Stimulated activated memory B cell treated with anti-CD40 and anti-IgM and Interleukin-4, amounts not matched to agents 10 μg/mL and 1 μg/mL and 100 μg/mL, for 72 hours (primary cell): ENCODE data around the gene ELOVL6.
A peak's percentile ranks its signal among the peaks of the same experiment; 100 is the strongest.
"Not testable (repeated sequence)": the region's sequence is repeated elsewhere in the genome, so short reads cannot be mapped to it uniquely, and the experiment has no call there.

Source experiments
- ATAC-seq: fragments of 150-1000 bp; cut with Tn5 transposase; 2 replicates; pipeline ENCODE4 v1.10.0; 2021
- H3K27ac Mint-ChIP-seq: one replicate; pipeline ENCODE4 v1.8.0; 2022; ENCODE audit warnings: mild to moderate bottlenecking, mixed read lengths
- H3K27me3 Mint-ChIP-seq: one replicate; pipeline ENCODE4 v1.8.0; 2022; ENCODE audit warnings: mixed read lengths
- H3K36me3 Mint-ChIP-seq: one replicate; pipeline ENCODE4 v1.8.0; 2022; ENCODE audit warnings: mixed read lengths
- H3K4me1 Mint-ChIP-seq: one replicate; pipeline ENCODE4 v1.8.0; 2022; ENCODE audit warnings: mixed read lengths
- H3K4me3 Mint-ChIP-seq: one replicate; pipeline ENCODE4 v1.8.0; 2022; ENCODE audit warnings: mild to moderate bottlenecking, moderate library complexity, mixed read lengths
- H3K9me3 Mint-ChIP-seq: one replicate; pipeline ENCODE4 v1.8.0; 2022; ENCODE audit warnings: mixed read lengths

The ELOVL6 gene

GRCh38 chr4:110062166-110062565, 136.2 kb downstream of the ELOVL6 start:
- Mint-ChIP-seq H3K4me3 (no peak overlapping the region), H3K36me3 (no peaks in the 10 kb centered on the region), H3K27ac (no peak overlapping the region), H3K27me3 (no peaks in the 10 kb centered on the region), H3K4me1 (peaks cover 15% of the 10 kb centered on the region), H3K9me3 (no peaks in the 10 kb centered on the region)
- ATAC-seq: no peak

- Mint-ChIP-seq H3K4me1 (peaks cover 15% of the 10 kb centered on the region), H3K36me3 (no peaks in the 10 kb centered on the region), H3K27ac (no peak overlapping the region), H3K27me3 (no peaks in the 10 kb centered on the region), H3K9me3 (no peaks in the 10 kb centered on the region), H3K4me3 (no peak overlapping the region)
- no peak for ATAC-seq
These were observed 137.3 kb downstream of the ELOVL6 start for GRCh38 chr4:110061076-110061475.

- H3K27ac Mint-ChIP-seq: no peak overlapping the region
These were observed 138.7 kb downstream of the ELOVL6 start for GRCh38 chr4:110059556-110060191.

GRCh38 chr4:110058677-110059076, 139.7 kb downstream of the ELOVL6 start:
- no peak for ATAC-seq
- Mint-ChIP-seq H3K27me3 (no peaks in the 10 kb centered on the region), H3K9me3 (no peaks in the 10 kb centered on the region), H3K36me3 (no peaks in the 10 kb centered on the region), H3K27ac (no peak overlapping the region), H3K4me1 (peaks cover 15% of the 10 kb centered on the region), H3K4me3 (no peak overlapping the region)

More at GRCh38 chr4:110059556-110060191, 138.7 kb downstream of the ELOVL6 start:
- H3K4me1 Mint-ChIP-seq: peaks cover 15% of the 10 kb centered on the region
- no peaks in the 10 kb centered on the region for H3K36me3 Mint-ChIP-seq
- no peaks in the 10 kb centered on the region for H3K27me3 Mint-ChIP-seq
- peak; percentile 49 for ATAC-seq
- no peak overlapping the region for H3K4me3 Mint-ChIP-seq
- no peaks in the 10 kb centered on the region for H3K9me3 Mint-ChIP-seq

GRCh38 chr4:110055158-110055768, 143.2 kb downstream of the ELOVL6 start:
- Mint-ChIP-seq H3K4me3 (no peak overlapping the region), H3K27me3 (no peaks in the 10 kb centered on the region), H3K27ac (no peak overlapping the region), H3K36me3 (no peaks in the 10 kb centered on the region), H3K9me3 (no peaks in the 10 kb centered on the region), H3K4me1 (peaks cover 13% of the 10 kb centered on the region)
- ATAC-seq: no peak

GRCh38 chr4:110049951-110050925, 148.2 kb downstream of the ELOVL6 start:
- Mint-ChIP-seq H3K36me3 (no peaks in the 10 kb centered on the region), H3K27me3 (peaks cover under 1% of the 10 kb centered on the region), H3K4me1 (no peaks in the 10 kb centered on the region), H3K4me3 (no peak overlapping the region), H3K27ac (no peak overlapping the region), H3K9me3 (no peaks in the 10 kb centered on the region)
- ATAC-seq: no peak

GRCh38 chr4:110046588-110047049, 151.8 kb downstream of the ELOVL6 start:
- no peak overlapping the region for H3K4me3 Mint-ChIP-seq

GRCh38 chr4:110042545-110043517, 155.6 kb downstream of the ELOVL6 start:
- Mint-ChIP-seq H3K36me3 (no peaks in the 10 kb centered on the region), H3K4me3 (no peak overlapping the region), H3K4me1 (no peaks in the 10 kb centered on the region), H3K27ac (no peak overlapping the region), H3K9me3 (no peaks in the 10 kb centered on the region), H3K27me3 (peaks cover 27% of the 10 kb centered on the region)
- no peak for ATAC-seq

More at GRCh38 chr4:110046588-110047049, 151.8 kb downstream of the ELOVL6 start:
- Mint-ChIP-seq H3K9me3 (no peaks in the 10 kb centered on the region), H3K4me1 (no peaks in the 10 kb centered on the region), H3K27me3 (peaks cover 20% of the 10 kb centered on the region), H3K27ac (no peak overlapping the region), H3K36me3 (no peaks in the 10 kb centered on the region)
- no peak for ATAC-seq

- Mint-ChIP-seq H3K36me3 (no peaks in the 10 kb centered on the region), H3K9me3 (no peaks in the 10 kb centered on the region), H3K27me3 (peaks cover 36% of the 10 kb centered on the region), H3K27ac (no peak overlapping the region), H3K4me3 (no peak overlapping the region), H3K4me1 (no peaks in the 10 kb centered on the region)
- no peak for ATAC-seq
These were observed 156.7 kb downstream of the ELOVL6 start for GRCh38 chr4:110041735-110042134.

GRCh38 chr4:110039164-110039563, 159.3 kb downstream of the ELOVL6 start:
- H3K36me3 Mint-ChIP-seq, H3K27ac Mint-ChIP-seq, H3K4me3 Mint-ChIP-seq, H3K9me3 Mint-ChIP-seq, H3K4me1 Mint-ChIP-seq, ATAC-seq: not testable (repeated sequence)
- peaks cover 49% of the 10 kb centered on the region for H3K27me3 Mint-ChIP-seq

GRCh38 chr4:110034026-110034393, 164.4 kb downstream of the ELOVL6 start:
- Mint-ChIP-seq H3K36me3 (no peaks in the 10 kb centered on the region), H3K4me3 (no peak overlapping the region), H3K4me1 (peaks cover 8% of the 10 kb centered on the region), H3K27me3 (peaks cover 77% of the 10 kb centered on the region), H3K9me3 (peaks cover 6% of the 10 kb centered on the region), H3K27ac (no peak overlapping the region)
- ATAC-seq: peak; percentile 75

- ATAC-seq: no peak
- no peak overlapping the region for H3K4me3 Mint-ChIP-seq
- no peaks in the 10 kb centered on the region for H3K36me3 Mint-ChIP-seq
- peaks cover 80% of the 10 kb centered on the region for H3K27me3 Mint-ChIP-seq
- H3K9me3 Mint-ChIP-seq: peaks cover 6% of the 10 kb centered on the region
- peaks cover 8% of the 10 kb centered on the region for H3K4me1 Mint-ChIP-seq
- H3K27ac Mint-ChIP-seq: no peak overlapping the region
These were observed 164.9 kb downstream of the ELOVL6 start for GRCh38 chr4:110033355-110034025.

- H3K27ac Mint-ChIP-seq: no peak overlapping the region
- no peaks in the 10 kb centered on the region for H3K36me3 Mint-ChIP-seq
- peaks cover 79% of the 10 kb centered on the region for H3K27me3 Mint-ChIP-seq
- H3K4me3 Mint-ChIP-seq: no peak overlapping the region
- peaks cover 8% of the 10 kb centered on the region for H3K4me1 Mint-ChIP-seq
- H3K9me3 Mint-ChIP-seq: peaks cover 6% of the 10 kb centered on the region
- ATAC-seq: no peak
These were observed 165.8 kb downstream of the ELOVL6 start for GRCh38 chr4:110032603-110033002.

GRCh38 chr4:110025718-110026117, 172.7 kb downstream of the ELOVL6 start:
- no peaks in the 10 kb centered on the region for H3K36me3 Mint-ChIP-seq
- no peak for ATAC-seq
- H3K9me3 Mint-ChIP-seq: peaks cover 5% of the 10 kb centered on the region
- H3K4me1 Mint-ChIP-seq: peaks cover 4% of the 10 kb centered on the region
- H3K27ac Mint-ChIP-seq: no peak overlapping the region
- H3K4me3 Mint-ChIP-seq: no peak overlapping the region
- peaks cover 29% of the 10 kb centered on the region for H3K27me3 Mint-ChIP-seq
